ENCODE results near the gene FBLN7.

Gene FBLN7

DNA sequence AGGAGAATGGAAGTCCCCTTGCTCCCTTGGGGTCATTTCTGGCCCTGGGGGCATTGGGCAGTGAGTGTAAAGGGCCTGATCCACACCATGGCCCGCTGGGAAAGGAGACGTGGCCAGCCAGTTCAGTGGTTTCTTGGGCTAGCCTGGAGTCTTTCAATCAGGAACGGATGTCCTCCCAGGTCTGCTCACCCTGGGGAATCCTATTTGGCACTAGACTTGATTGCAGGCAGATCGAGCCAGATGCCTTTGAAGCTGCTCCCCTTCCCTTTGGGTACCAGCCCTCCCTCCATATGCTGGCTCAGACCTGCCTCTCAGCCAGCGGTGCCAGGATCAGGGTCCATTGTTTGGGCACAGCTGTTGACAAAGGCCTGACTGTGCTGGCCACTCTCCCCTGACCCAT lies 11.0 kb downstream of the FBLN7 start:
- Mint-ChIP-seq H3K27me3 (ENCODE audit: low read depth) (peaks cover 5% of the 10 kb centered on the region), H3K9me3 (no peaks in the 10 kb centered on the region), H3K4me1 (peaks cover 30% of the 10 kb centered on the region), H3K36me3 (ENCODE audit: low read depth) (no peaks in the 10 kb centered on the region), H3K4me3 (no peak overlapping the region), H3K27ac (peak overlapping the region in 1 of 3 experiments; percentile 13)
- TF ChIP-seq, protein P1, sequence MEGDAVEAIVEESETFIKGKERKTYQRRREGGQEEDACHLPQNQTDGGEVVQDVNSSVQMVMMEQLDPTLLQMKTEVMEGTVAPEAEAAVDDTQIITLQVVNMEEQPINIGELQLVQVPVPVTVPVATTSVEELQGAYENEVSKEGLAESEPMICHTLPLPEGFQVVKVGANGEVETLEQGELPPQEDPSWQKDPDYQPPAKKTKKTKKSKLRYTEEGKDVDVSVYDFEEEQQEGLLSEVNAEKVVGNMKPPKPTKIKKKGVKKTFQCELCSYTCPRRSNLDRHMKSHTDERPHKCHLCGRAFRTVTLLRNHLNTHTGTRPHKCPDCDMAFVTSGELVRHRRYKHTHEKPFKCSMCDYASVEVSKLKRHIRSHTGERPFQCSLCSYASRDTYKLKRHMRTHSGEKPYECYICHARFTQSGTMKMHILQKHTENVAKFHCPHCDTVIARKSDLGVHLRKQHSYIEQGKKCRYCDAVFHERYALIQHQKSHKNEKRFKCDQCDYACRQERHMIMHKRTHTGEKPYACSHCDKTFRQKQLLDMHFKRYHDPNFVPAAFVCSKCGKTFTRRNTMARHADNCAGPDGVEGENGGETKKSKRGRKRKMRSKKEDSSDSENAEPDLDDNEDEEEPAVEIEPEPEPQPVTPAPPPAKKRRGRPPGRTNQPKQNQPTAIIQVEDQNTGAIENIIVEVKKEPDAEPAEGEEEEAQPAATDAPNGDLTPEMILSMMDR (IDR thresholded peaks at IDR 0.05; ENCODE audit: unreplicated experiment in 3 of 3): no peak

DNA sequence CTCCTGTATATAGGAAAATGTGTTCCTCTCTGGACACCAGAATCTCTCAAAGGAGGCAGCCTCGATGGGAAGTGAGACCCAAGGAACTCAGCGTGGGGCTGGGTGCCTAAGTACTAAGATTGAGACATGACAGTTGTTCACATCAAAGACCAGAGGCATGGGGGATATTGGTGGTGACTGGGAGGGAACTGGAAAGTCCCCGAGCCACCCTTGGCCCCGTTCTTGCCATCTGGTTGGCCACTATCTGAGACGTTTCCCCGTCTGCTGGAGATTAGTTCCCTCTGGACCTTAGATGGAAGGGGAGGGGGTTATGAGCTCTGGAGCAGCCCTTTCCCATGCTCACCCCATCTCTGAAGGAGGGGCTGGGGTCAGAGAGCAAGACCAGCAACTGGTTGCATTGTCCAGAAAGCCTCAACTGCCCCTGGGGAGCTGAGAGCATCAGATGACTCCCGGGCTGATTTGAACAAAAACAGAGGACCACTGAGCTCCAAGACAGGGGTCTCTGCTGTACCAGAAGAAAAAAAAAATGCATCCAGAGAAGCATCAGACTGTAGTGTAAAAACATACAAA lies 11.8 kb downstream of the FBLN7 start:
- peak overlapping the region in 1 of 3 experiments; percentile 13 for H3K27ac Mint-ChIP-seq
- no peak overlapping the region for H3K4me3 Mint-ChIP-seq
- TF ChIP-seq, protein P1 (IDR thresholded peaks at IDR 0.05; ENCODE audit: unreplicated experiment in 3 of 3): no peak
- peaks cover 5% of the 10 kb centered on the region for H3K27me3 Mint-ChIP-seq (ENCODE audit: low read depth)
- H3K4me1 Mint-ChIP-seq: peaks cover 30% of the 10 kb centered on the region
- no peaks in the 10 kb centered on the region for H3K9me3 Mint-ChIP-seq
- no peaks in the 10 kb centered on the region for H3K36me3 Mint-ChIP-seq (ENCODE audit: low read depth)

DNA sequence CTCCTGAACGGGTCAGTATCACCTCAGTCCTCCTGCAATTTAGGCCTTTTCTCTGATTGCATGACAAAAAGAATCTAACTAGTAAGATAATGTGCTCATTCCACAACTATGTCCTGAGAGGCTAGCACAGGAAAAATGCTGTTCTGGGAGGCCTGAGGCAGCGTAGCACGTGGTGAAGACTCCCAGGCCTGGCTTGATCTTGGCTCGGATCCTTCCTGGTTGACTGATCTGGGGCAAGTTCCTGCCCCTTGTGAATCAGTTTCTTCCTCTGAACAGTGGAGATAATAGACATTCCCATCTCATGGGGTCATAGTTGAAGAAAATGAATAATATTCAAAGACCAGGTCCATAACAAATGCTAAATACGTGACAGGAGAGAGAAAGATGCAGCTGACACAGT lies 12.3 kb downstream of the FBLN7 start:
- H3K4me3 Mint-ChIP-seq: no peak overlapping the region
- no peaks in the 10 kb centered on the region for H3K9me3 Mint-ChIP-seq
- H3K27ac Mint-ChIP-seq: no peak overlapping the region
- TF ChIP-seq, protein P1 (IDR thresholded peaks at IDR 0.05; ENCODE audit: unreplicated experiment in 3 of 3): no peak
- H3K36me3 Mint-ChIP-seq (ENCODE audit: low read depth): no peaks in the 10 kb centered on the region
- H3K4me1 Mint-ChIP-seq: peaks cover 30% of the 10 kb centered on the region
- peaks cover 5% of the 10 kb centered on the region for H3K27me3 Mint-ChIP-seq (ENCODE audit: low read depth)

GRCh38 chr2:112150851-112151250 lies 12.7 kb downstream of the FBLN7 start:
- Mint-ChIP-seq H3K4me3 (no peak overlapping the region), H3K27me3 (ENCODE audit: low read depth) (peaks cover 5% of the 10 kb centered on the region), H3K9me3 (no peaks in the 10 kb centered on the region), H3K36me3 (ENCODE audit: low read depth) (no peaks in the 10 kb centered on the region), H3K27ac (no peak overlapping the region), H3K4me1 (peaks cover 32% of the 10 kb centered on the region)
- TF ChIP-seq, protein P1 (IDR thresholded peaks at IDR 0.05; ENCODE audit: unreplicated experiment in 3 of 3): no peak

- Mint-ChIP-seq H3K9me3 (no peaks in the 10 kb centered on the region), H3K27me3 (ENCODE audit: low read depth) (peaks cover 5% of the 10 kb centered on the region), H3K4me1 (peaks cover 36% of the 10 kb centered on the region), H3K4me3 (no peak overlapping the region), H3K27ac (no peak overlapping the region), H3K36me3 (ENCODE audit: low read depth) (no peaks in the 10 kb centered on the region)
- TF ChIP-seq, protein P1 (IDR thresholded peaks at IDR 0.05; ENCODE audit: unreplicated experiment in 3 of 3): no peak
These were observed 13.1 kb downstream of the FBLN7 start for GRCh38 chr2:112151271-112151670.

- no peak overlapping the region for H3K27ac Mint-ChIP-seq
These were observed 13.7 kb downstream of the FBLN7 start for GRCh38 chr2:112151701-112152440.

More at GRCh38 chr2:112151701-112152440, 13.7 kb downstream of the FBLN7 start:
- peaks cover 5% of the 10 kb centered on the region for H3K27me3 Mint-ChIP-seq (ENCODE audit: low read depth)
- no peaks in the 10 kb centered on the region for H3K36me3 Mint-ChIP-seq (ENCODE audit: low read depth)
- TF ChIP-seq, protein P1 (IDR thresholded peaks at IDR 0.05; ENCODE audit: unreplicated experiment in 3 of 3): no peak
- no peak overlapping the region for H3K4me3 Mint-ChIP-seq
- no peaks in the 10 kb centered on the region for H3K9me3 Mint-ChIP-seq
- H3K4me1 Mint-ChIP-seq: peaks cover 35% of the 10 kb centered on the region

Measured in nephron (organoid).